CD4-positive, CD25-positive, alpha-beta regulatory T cell (primary cell): ENCODE results near the gene TAS2R38. TPM values are rescaled to one million over a fixed set of nuclear protein-coding genes. Genes with fewer than 3 reads are reported as not detected.

Source experiments
- ATAC-seq, 2 donors: fragments of 150-1000 bp; cut with Tn5 transposase; one replicate each; pipeline ENCODE4 v1.10.0; 2021; ENCODE audit warnings: low read depth in 2 of 2, moderate number of reproducible peaks in 2 of 2, moderate library complexity in 1 of 2
- DNase-seq, 3 donors: peaks; one replicate each; pipeline versions ENCODE4 v3.0.0 to v3.0.0-alpha.2; 2012 to 2022; ENCODE audit warnings: mixed read lengths in 1 of 3
- H3K27ac ChIP-seq: one replicate; pipeline ENCODE4 v1.7.0; 2013; ENCODE audit warnings: mild to moderate bottlenecking, low read length; ENCODE audit not compliant: insufficient read depth, poor library complexity, severe bottlenecking
- H3K27me3 ChIP-seq: one replicate; pipeline ENCODE4 v1.7.0; 2013; ENCODE audit warnings: low read length; ENCODE audit not compliant: control insufficient read depth, insufficient read depth
- H3K36me3 ChIP-seq: one replicate; pipeline ENCODE4 v1.7.0; 2013; ENCODE audit warnings: mild to moderate bottlenecking, low read length, moderate library complexity; ENCODE audit not compliant: control insufficient read depth, insufficient read depth
- H3K4me1 ChIP-seq: 2 replicates; pipeline ENCODE4 v1.7.0; 2013; ENCODE audit warnings: mild to moderate bottlenecking, low read length; ENCODE audit not compliant: insufficient read depth, control insufficient read depth, poor library complexity, severe bottlenecking
- H3K4me3 ChIP-seq: one replicate; pipeline ENCODE4 v1.7.0; 2013; ENCODE audit warnings: low read depth, mild to moderate bottlenecking, low read length, moderate library complexity
- H3K9me3 ChIP-seq, 2 experiments: 1 replicate in 1 of 2; 2 replicates in 1 of 2; pipeline ENCODE4 v1.7.0; 2013; ENCODE audit warnings: low read length in 2 of 2, mild to moderate bottlenecking in 1 of 2, moderate library complexity in 1 of 2; ENCODE audit not compliant: control insufficient read depth in 2 of 2
- H3K27ac Mint-ChIP-seq, 3 donors: one replicate each; pipeline ENCODE4 v1.8.0; 2020 to 2022; ENCODE audit warnings: mild to moderate bottlenecking in 3 of 3, mixed read lengths in 3 of 3, moderate library complexity in 2 of 3
- H3K27me3 Mint-ChIP-seq: one replicate; pipeline ENCODE4 v1.8.0; 2022; ENCODE audit warnings: mild to moderate bottlenecking, mixed read lengths
- H3K36me3 Mint-ChIP-seq: one replicate; pipeline ENCODE4 v1.8.0; 2020; ENCODE audit warnings: mixed read lengths
- H3K4me1 Mint-ChIP-seq, 4 donors: one replicate each; pipeline ENCODE4 v1.8.0; 2020 to 2022; ENCODE audit warnings: mixed read lengths in 4 of 4, mild to moderate bottlenecking in 1 of 4
- H3K4me3 Mint-ChIP-seq, 4 donors: one replicate each; pipeline ENCODE4 v1.8.0; 2020 to 2022; ENCODE audit warnings: mild to moderate bottlenecking in 4 of 4, mixed read lengths in 4 of 4, moderate library complexity in 3 of 4
- H3K9me3 Mint-ChIP-seq, 7 donors: one replicate each; pipeline ENCODE4 v1.8.0; 2020 to 2022; ENCODE audit warnings: mixed read lengths in 7 of 7, mild to moderate bottlenecking in 3 of 7, moderate library complexity in 2 of 7
- polyA plus RNA-seq, 4 donors: library from polyadenylated mRNA; unstranded; fragments of 300-500 nt; fragmentation: Illumina TruSeq; gene quantifications; one replicate each; pipeline ENCODE4 v1.2.3, GENCODE V29; 2021
- total RNA-seq: library from RNA; stranded (reverse); gene quantifications from one replicate; pipeline ENCODE4 v1.2.3, GENCODE V29; 2022

TAS2R38 gene
- total and polyA plus RNA-seq, 5 donors from 2014 or later, result not detected

DNA sequence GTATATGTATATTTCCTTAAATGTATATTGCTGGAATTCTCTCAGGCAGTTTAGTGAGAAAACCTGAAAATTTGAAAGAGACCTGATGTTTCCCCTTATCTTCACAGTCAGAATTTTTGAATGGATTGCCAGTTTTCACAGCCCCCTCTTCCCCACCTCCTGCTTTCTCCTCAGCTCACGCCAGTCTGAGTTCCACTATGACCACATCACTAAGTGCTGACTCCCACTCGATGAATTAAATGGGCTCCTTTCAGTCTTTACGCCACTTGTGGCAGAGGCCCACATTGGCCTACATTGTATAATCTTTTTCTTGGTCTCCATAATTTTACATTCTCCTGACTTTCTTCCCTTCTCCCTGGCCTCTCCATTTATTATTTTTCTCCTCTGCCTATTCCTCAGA, 23.7 kb downstream of the TAS2R38 start:
- H3K9me3 ChIP-seq, result no peaks in the 10 kb centered on the region
- no peaks in the 10 kb centered on the region for H3K4me1 ChIP-seq
- ATAC-seq (no peak), DNase-seq (no peak)
- H3K27me3 Mint-ChIP-seq, result no peaks in the 10 kb centered on the region
- no peaks in the 10 kb centered on the region for H3K36me3 Mint-ChIP-seq
- peaks cover 0 to 5% (median 0%) of the 10 kb centered on the region in 7 donors for H3K9me3 Mint-ChIP-seq
- H3K4me3 Mint-ChIP-seq, result no peak overlapping the region
- no peaks in the 10 kb centered on the region for H3K36me3 ChIP-seq
- H3K27ac ChIP-seq, result no peak overlapping the region
- H3K27ac Mint-ChIP-seq, result no peak overlapping the region
- H3K4me3 ChIP-seq, result no peak overlapping the region
- no peaks in the 10 kb centered on the region for H3K4me1 Mint-ChIP-seq
- no peaks in the 10 kb centered on the region for H3K27me3 ChIP-seq

- ATAC-seq (no peak), DNase-seq (no peak)
- H3K27ac Mint-ChIP-seq, result no peak overlapping the region
- no peaks in the 10 kb centered on the region for H3K27me3 Mint-ChIP-seq
- H3K36me3 Mint-ChIP-seq, result no peaks in the 10 kb centered on the region
- Histone ChIP-seq H3K4me3 (no peak overlapping the region), H3K9me3 (no peaks in the 10 kb centered on the region), H3K27me3 (no peaks in the 10 kb centered on the region), H3K27ac (no peak overlapping the region), H3K4me1 (no peaks in the 10 kb centered on the region), H3K36me3 (no peaks in the 10 kb centered on the region)
- H3K4me3 Mint-ChIP-seq, result no peak overlapping the region
- H3K4me1 Mint-ChIP-seq, result no peaks in the 10 kb centered on the region
- peaks cover 0 to 5% (median 0%) of the 10 kb centered on the region in 7 donors for H3K9me3 Mint-ChIP-seq
Measured at GRCh38 chr7:141949451-141949850, 24.1 kb downstream of the TAS2R38 start.

GRCh38 chr7:141949021-141949420, 24.6 kb downstream of the TAS2R38 start:
- H3K9me3 ChIP-seq, result no peaks in the 10 kb centered on the region
- no peaks in the 10 kb centered on the region for H3K27me3 Mint-ChIP-seq
- H3K27ac Mint-ChIP-seq, result no peak overlapping the region
- no peaks in the 10 kb centered on the region for H3K27me3 ChIP-seq
- no peak overlapping the region for H3K4me3 ChIP-seq
- ATAC-seq, result no peak
- H3K4me3 Mint-ChIP-seq, result no peak overlapping the region
- no peaks in the 10 kb centered on the region for H3K4me1 ChIP-seq
- no peaks in the 10 kb centered on the region for H3K4me1 Mint-ChIP-seq
- H3K27ac ChIP-seq, result no peak overlapping the region
- peaks cover 0 to 5% (median 0%) of the 10 kb centered on the region in 7 donors for H3K9me3 Mint-ChIP-seq
- no peaks in the 10 kb centered on the region for H3K36me3 Mint-ChIP-seq
- no peaks in the 10 kb centered on the region for H3K36me3 ChIP-seq
- DNase-seq, result no peak

DNA sequence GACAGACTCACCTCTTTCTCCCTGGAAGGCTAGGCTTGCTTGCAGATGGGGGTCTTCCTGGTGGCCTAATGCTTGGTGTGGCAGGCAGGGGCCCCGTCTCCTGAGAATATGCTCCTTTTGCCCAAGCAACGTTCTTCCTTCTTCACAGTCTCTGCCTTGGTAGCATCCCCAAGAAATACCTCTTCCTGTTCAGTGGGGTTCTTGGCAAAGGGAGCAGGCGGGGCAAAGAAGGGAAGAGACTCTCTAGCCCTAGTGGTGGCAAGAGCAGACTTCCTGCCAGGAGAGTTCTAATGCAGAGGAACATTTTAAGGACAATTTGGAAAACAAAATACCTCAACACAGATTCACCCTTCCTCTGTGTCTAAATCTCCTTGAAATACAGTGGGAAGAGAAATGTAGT, 26.8 kb downstream of the TAS2R38 start, which contains the start of gene CLEC5A:
Gene CLEC5A (minus strand): TSS at position 179 of the 400 bp plus-strand sequence. CDS start 682 bp downstream, outside the sequence.
- peaks cover 0 to 3% of the 10 kb centered on the region in 2 experiments for H3K9me3 ChIP-seq
- H3K27ac ChIP-seq, result no peak within 1 kb of the TSS
- Mint-ChIP-seq H3K4me3 (no peak within 1 kb of the TSS), H3K27me3 (no peaks in the 10 kb centered on the region), H3K9me3 (peaks cover 0 to 5% (median 3%) of the 10 kb centered on the region in 7 donors), H3K4me1 (no peaks in the 10 kb centered on the region), H3K36me3 (no peaks in the 10 kb centered on the region), H3K27ac (no peak within 1 kb of the TSS)
- H3K27me3 ChIP-seq, result no peaks in the 10 kb centered on the region
- H3K4me3 ChIP-seq, result no peak within 1 kb of the TSS
- DNase-seq (no peak), ATAC-seq (no peak)
- no peaks in the 10 kb centered on the region for H3K36me3 ChIP-seq
- H3K4me1 ChIP-seq, result no peaks in the 10 kb centered on the region

DNA sequence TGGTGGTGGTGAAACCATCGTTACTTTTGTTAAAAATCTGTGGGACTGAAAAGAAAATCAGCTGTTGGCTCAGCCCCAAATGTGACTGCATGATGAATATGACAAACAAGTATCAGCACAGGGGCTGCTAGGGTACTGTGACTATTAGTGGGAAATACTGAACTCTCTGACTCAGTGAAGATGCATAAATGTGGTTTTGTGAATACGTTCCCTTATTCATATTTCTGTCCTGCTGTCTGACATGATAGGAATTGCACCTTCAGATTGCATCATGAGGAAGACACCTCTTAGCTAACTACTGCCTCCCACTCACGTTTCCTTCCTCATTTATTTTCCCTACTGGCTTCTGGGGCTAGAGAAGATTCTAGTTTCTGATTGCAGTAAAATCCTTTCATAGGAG, 28.2 kb downstream of the TAS2R38 start:
- peaks cover under 1% of the 10 kb centered on the region for H3K27me3 Mint-ChIP-seq
- ATAC-seq (no peak), DNase-seq (no peak)
- H3K4me1 Mint-ChIP-seq, result no peaks in the 10 kb centered on the region
- H3K4me3 Mint-ChIP-seq, result no peak overlapping the region
- Histone ChIP-seq H3K4me1 (no peaks in the 10 kb centered on the region), H3K36me3 (no peaks in the 10 kb centered on the region), H3K9me3 (peaks cover 3 to 9% of the 10 kb centered on the region in 2 experiments), H3K27me3 (no peaks in the 10 kb centered on the region), H3K27ac (no peak overlapping the region), H3K4me3 (no peak overlapping the region)
- H3K36me3 Mint-ChIP-seq, result no peaks in the 10 kb centered on the region
- no peak overlapping the region for H3K27ac Mint-ChIP-seq
- H3K9me3 Mint-ChIP-seq, result peaks cover 3 to 16% (median 5%) of the 10 kb centered on the region in 7 donors

DNA sequence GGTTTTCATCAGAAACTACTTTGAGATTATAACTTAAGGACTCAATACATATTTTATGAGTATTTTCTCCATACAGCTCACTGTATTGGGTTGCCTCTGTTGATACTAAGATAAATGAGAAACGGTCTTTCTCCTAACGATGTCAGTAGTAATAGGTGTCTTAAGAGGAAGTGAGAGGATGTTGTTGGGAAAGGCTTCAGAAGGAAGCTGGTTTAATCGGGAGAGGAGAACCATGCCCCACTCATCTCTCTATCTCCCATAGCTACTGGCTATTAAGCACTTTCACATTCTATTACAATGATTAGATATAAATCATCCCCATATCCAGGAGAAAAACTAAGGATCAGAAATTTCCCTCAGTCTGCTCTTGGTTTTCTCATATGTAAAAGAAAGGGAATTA, 28.8 kb downstream of the TAS2R38 start:
- no peaks in the 10 kb centered on the region for H3K27me3 ChIP-seq
- no peak overlapping the region for H3K4me3 Mint-ChIP-seq
- H3K4me1 ChIP-seq, result no peaks in the 10 kb centered on the region
- no peaks in the 10 kb centered on the region for H3K36me3 Mint-ChIP-seq
- H3K27me3 Mint-ChIP-seq, result peaks cover 4% of the 10 kb centered on the region
- H3K27ac Mint-ChIP-seq, result no peak overlapping the region
- ATAC-seq (no peak), DNase-seq (no peak)
- H3K9me3 Mint-ChIP-seq, result peaks cover 3 to 18% (median 7%) of the 10 kb centered on the region in 7 donors
- H3K9me3 ChIP-seq, result peaks cover 3 to 9% of the 10 kb centered on the region in 2 experiments
- H3K4me1 Mint-ChIP-seq, result no peaks in the 10 kb centered on the region
- no peaks in the 10 kb centered on the region for H3K36me3 ChIP-seq
- H3K27ac ChIP-seq, result no peak overlapping the region
- H3K4me3 ChIP-seq, result no peak overlapping the region

- Histone ChIP-seq H3K36me3 (no peaks in the 10 kb centered on the region), H3K27me3 (no peaks in the 10 kb centered on the region), H3K4me1 (no peaks in the 10 kb centered on the region), H3K27ac (no peak overlapping the region), H3K4me3 (no peak overlapping the region), H3K9me3 (peaks cover 3 to 9% of the 10 kb centered on the region in 2 experiments)
- H3K4me1 Mint-ChIP-seq, result no peaks in the 10 kb centered on the region
- peaks cover 3 to 21% (median 10%) of the 10 kb centered on the region in 7 donors for H3K9me3 Mint-ChIP-seq
- no peak overlapping the region for H3K4me3 Mint-ChIP-seq
- no peak overlapping the region for H3K27ac Mint-ChIP-seq
- ATAC-seq (no peak), DNase-seq (no peak)
- peaks cover 4% of the 10 kb centered on the region for H3K27me3 Mint-ChIP-seq
- H3K36me3 Mint-ChIP-seq, result no peaks in the 10 kb centered on the region
Measured at GRCh38 chr7:141943846-141944245, 29.7 kb downstream of the TAS2R38 start.

DNA sequence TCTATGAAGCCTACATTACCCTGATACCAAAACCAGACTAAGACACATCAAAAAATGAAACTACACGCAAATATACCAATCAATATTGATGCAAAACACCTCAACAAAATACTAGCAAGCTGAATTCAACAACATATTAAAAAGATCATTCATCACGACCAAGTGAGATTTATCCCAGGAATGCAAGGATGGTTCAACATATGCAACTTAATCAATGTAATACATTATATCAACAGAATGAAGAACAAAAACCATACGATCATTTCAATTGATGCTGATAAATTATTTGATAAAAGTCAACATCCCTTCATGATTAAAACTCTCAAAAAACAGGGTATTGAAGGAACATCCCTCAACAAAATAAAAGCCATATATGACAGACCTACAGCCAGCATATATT, 32.5 kb downstream of the TAS2R38 start:
- ATAC-seq (no peak), DNase-seq (no peak)
- Mint-ChIP-seq H3K27me3 (peaks cover 9% of the 10 kb centered on the region), H3K36me3 (no peaks in the 10 kb centered on the region), H3K4me3 (no peak overlapping the region), H3K27ac (no peak overlapping the region), H3K9me3 (peaks cover 3 to 22% (median 10%) of the 10 kb centered on the region in 7 donors), H3K4me1 (no peaks in the 10 kb centered on the region)
- H3K27me3 ChIP-seq, result no peaks in the 10 kb centered on the region
- no peak overlapping the region for H3K4me3 ChIP-seq
- H3K36me3 ChIP-seq, result no peaks in the 10 kb centered on the region
- no peaks in the 10 kb centered on the region for H3K4me1 ChIP-seq
- H3K27ac ChIP-seq, result no peak overlapping the region
- peaks cover 5 to 9% of the 10 kb centered on the region in 2 experiments for H3K9me3 ChIP-seq
